IMR-90 (cell line): ENCODE data around the gene MADD. TPM values are rescaled to one million over a fixed set of nuclear protein-coding genes. Genes with fewer than 3 reads are reported as not detected.

Experiments used
- ATAC-seq: fragments of 200-7000 bp; cut with Tn5 transposase; 2 replicates; pipeline ENCODE4 v1.9.1; 2020; ENCODE audit warnings: low read depth, mild to moderate bottlenecking, moderate library complexity
- BruUV-seq: library from RNA; stranded (reverse); fragments of 400-500 nt; replicated peaks from 2 replicates; lab custom pipeline; 2021; lab: Mats Ljungman, UMichigan
- CTCF ChIA-PET: fragments of 300-600 bp; formaldehyde crosslinking; extraction: SDS; loops from one replicate; lab custom pipeline; 2021; ENCODE audit warnings: antibody characterized with exemption; lab: Yijun Ruan, JAX
- POLR2A ChIA-PET: fragments of 300-600 bp; sonication (Branson Sonifier 250); formaldehyde crosslinking; loops from one replicate; lab custom pipeline; 2022; ENCODE audit warnings: antibody characterized with exemption; ENCODE audit not compliant: unreplicated experiment; lab: Charles Lee
- DNase-seq: peaks from one replicate; pipeline ENCODE4 v3.0.0; 2013
- H2AFZ ChIP-seq: replicated peaks from 2 replicates; pipeline ENCODE3; 2013; ENCODE audit warnings: low read length, mild to moderate bottlenecking; ENCODE audit not compliant: poor library complexity
- H2AK5ac ChIP-seq: 2 replicates; pipeline ENCODE4 v1.6.1; 2013; ENCODE audit warnings: low read depth, low read length, inconsistent platforms
- H2AK9ac ChIP-seq: replicated peaks from 2 replicates; pipeline ENCODE3; 2013; ENCODE audit warnings: mild to moderate bottlenecking, low read depth, low read length, moderate library complexity; ENCODE audit not compliant: poor library complexity
- H2BK120ac ChIP-seq: 2 replicates; pipeline ENCODE4 v1.6.1; 2013; ENCODE audit warnings: low read depth, low read length, inconsistent platforms
- H2BK15ac ChIP-seq: 3 replicates; pipeline ENCODE4 v1.6.1; 2013; ENCODE audit warnings: low read depth, low read length, inconsistent platforms
- H2BK20ac ChIP-seq: 2 replicates; pipeline ENCODE4 v1.6.1; 2013; ENCODE audit warnings: low read depth, mild to moderate bottlenecking, inconsistent platforms, low read length, moderate library complexity
- H2BK5ac ChIP-seq: 2 replicates; pipeline ENCODE4 v1.6.1; 2013; ENCODE audit warnings: mild to moderate bottlenecking, low read depth, low read length, inconsistent platforms; ENCODE audit not compliant: poor library complexity, severe bottlenecking
- H3K14ac ChIP-seq: replicated peaks from 2 replicates; pipeline ENCODE4 v1.6.1; 2013; ENCODE audit warnings: low read depth, low read length, inconsistent platforms
- H3K18ac ChIP-seq: 2 replicates; pipeline ENCODE4 v1.6.1; 2013; ENCODE audit warnings: low read depth, low read length, control low read depth
- H3K23ac ChIP-seq: 2 replicates; pipeline ENCODE4 v1.6.1; 2013; ENCODE audit warnings: low read depth, low read length, inconsistent platforms
- H3K27ac ChIP-seq: 2 replicates; pipeline ENCODE4 v1.5.1; 2013; ENCODE audit warnings: mild to moderate bottlenecking, control low read depth, low read length; ENCODE audit not compliant: insufficient read depth
- H3K27me3 ChIP-seq: 2 replicates; pipeline ENCODE4 v1.6.1; 2013; ENCODE audit warnings: low read length; ENCODE audit not compliant: control insufficient read depth, insufficient read depth
- H3K36me3 ChIP-seq: 2 replicates; pipeline ENCODE4 v1.6.1; 2013; ENCODE audit warnings: low read length, mixed read lengths; ENCODE audit not compliant: control insufficient read depth, insufficient read depth
- H3K4ac ChIP-seq: 2 replicates; pipeline ENCODE4 v1.6.1; 2013; ENCODE audit warnings: low read depth, low read length, inconsistent platforms
- H3K4me1 ChIP-seq: 2 replicates; pipeline ENCODE4 v1.6.1; 2013; ENCODE audit warnings: low read length, mixed read lengths; ENCODE audit not compliant: control insufficient read depth, insufficient read depth
- H3K4me2 ChIP-seq: 2 replicates; pipeline ENCODE4 v1.6.1; 2013; ENCODE audit warnings: low read depth, mild to moderate bottlenecking, control low read depth, low read length, moderate library complexity
- H3K4me3 ChIP-seq: 2 replicates; pipeline ENCODE4 v1.5.1; 2013; ENCODE audit warnings: low read depth, mild to moderate bottlenecking, control low read depth, low read length, moderate library complexity; ENCODE audit not compliant: insufficient read depth
- H3K56ac ChIP-seq: 2 replicates; pipeline ENCODE4 v1.6.1; 2013; ENCODE audit warnings: low read length, inconsistent platforms; ENCODE audit not compliant: insufficient read depth; ENCODE audit errors: extremely low read depth
- H3K79me1 ChIP-seq, 2 experiments: 2 replicates each; pipeline ENCODE4 v1.6.1; 2013; ENCODE audit warnings: low read length in 2 of 2, inconsistent platforms in 1 of 2, low read depth in 1 of 2
- H3K9ac ChIP-seq: 2 replicates; pipeline ENCODE4 v1.6.1; 2013; ENCODE audit warnings: low read depth, low read length, control low read depth
- H3K9me1 ChIP-seq: 2 replicates; pipeline ENCODE4 v1.6.1; 2013; ENCODE audit warnings: low read length, inconsistent platforms; ENCODE audit not compliant: insufficient read depth
- H3K9me3 ChIP-seq: 2 replicates; pipeline ENCODE4 v1.6.1; 2013; ENCODE audit warnings: low read length; ENCODE audit not compliant: control insufficient read depth, insufficient read depth
- H4K20me1 ChIP-seq: 2 replicates; pipeline ENCODE4 v1.6.1; 2013; ENCODE audit warnings: low read length, inconsistent platforms; ENCODE audit not compliant: insufficient read depth
- H4K5ac ChIP-seq: 2 replicates; pipeline ENCODE4 v1.6.1; 2013; ENCODE audit warnings: mild to moderate bottlenecking, low read depth, low read length, control low read depth
- H4K8ac ChIP-seq, 2 experiments: 2 replicates each; pipeline ENCODE4 v1.6.1; 2013; ENCODE audit warnings: low read depth in 2 of 2, low read length in 2 of 2, control low read depth in 1 of 2, inconsistent platforms in 1 of 2
- H4K91ac ChIP-seq: 2 replicates; pipeline ENCODE4 v1.6.1; 2013; ENCODE audit warnings: low read depth, low read length, inconsistent platforms; ENCODE audit not compliant: insufficient read depth
- FOS ChIP-seq: fragments of 150-350 bp; IDR thresholded peaks from 2 replicates; pipeline ENCODE4 v1.6.1; 2016; ENCODE audit warnings: low read depth, low read length
- MAFK ChIP-seq: IDR thresholded peaks from 2 replicates; pipeline ENCODE4 v1.6.1; 2012; ENCODE audit warnings: low read depth, low read length, improper control_type of control experiment
- MAZ ChIP-seq: IDR thresholded peaks from 2 replicates; pipeline ENCODE4 v1.6.1; 2012; ENCODE audit warnings: low read depth, mild to moderate bottlenecking, low read length, improper control_type of control experiment, moderate library complexity, borderline replicate concordance
- RAD21 ChIP-seq: IDR thresholded peaks from 2 replicates; pipeline ENCODE4 v1.6.1; 2012; ENCODE audit warnings: low read length, improper control_type of control experiment
- WGBS, 2 experiments: methylation state at CpG; one replicate each; pipeline versions ENCODE4 v1.1.5 to v1.1.7; 2013; ENCODE audit warnings: missing lambda C conversion rate in 2 of 2; ENCODE audit not compliant: insufficient read length in 1 of 2; ENCODE audit errors: extremely low coverage in 2 of 2; 5-methylcytosine and 5-hydroxymethylcytosine counted together
- dilution Hi-C: fragments of 300-500 bp; cut with HindIII; formaldehyde crosslinking; loops from one replicate; pipeline ENCODE4 v1.14.3; 2018; ENCODE audit warnings: low sequenced_read_pairs; ENCODE audit not compliant: unreplicated experiment
- in situ Hi-C: fragments of 300-500 bp; cut with MboI; formaldehyde crosslinking; loops from 3 replicates; pipeline ENCODE4 v1.14.3; 2019; ENCODE audit warnings: low sequenced_read_pairs, inconsistent platforms, mixed read lengths
- intact Hi-C: fragments of 100-400 bp; cut with micrococcal nuclease; formaldehyde crosslinking; loops from 2 replicates; pipeline ENCODE4 v1.10.0; 2022
- polyA plus RNA-seq, 3 experiments: library from polyadenylated mRNA; depleted of rRNA; stranded (reverse); fragments of >200 nt; gene quantifications; 2 replicates each; pipeline ENCODE4 v1.2.3, GENCODE V29; 2012; ENCODE audit warnings: low replicate concordance in 1 of 3
- total RNA-seq: library from RNA; depleted of rRNA; stranded (reverse); fragments of >200 nt; gene quantifications from 2 replicates; pipeline ENCODE4 v1.2.3, GENCODE V29; 2012

The MADD gene
- total and polyA plus RNA-seq, 2 of the 4 experiments (the other 2 are of a cell fraction), result 13.3 to 16.4 TPM

GRCh38 chr11:47325271-47326041 is 55.5 kb downstream of the MADD start (continued):
- TF ChIP-seq RAD21, result no peak

- no peak overlapping the region for H3K4me2 ChIP-seq
- ATAC-seq, result no peak
- no peak overlapping the region for H2BK5ac ChIP-seq
- no peak overlapping the region for H2BK120ac ChIP-seq
- 0 out of 2 replicates have a peak, but pooled peaks cover 2% of the 10 kb centered on the region for H3K4me1 ChIP-seq
- no peak overlapping the region for H2AK9ac ChIP-seq
- H4K91ac ChIP-seq, result no peak overlapping the region
- peaks cover 50% of the 10 kb centered on the region for H3K36me3 ChIP-seq
- no peak overlapping the region for H3K18ac ChIP-seq
- no peak overlapping the region for H3K23ac ChIP-seq
- no peaks in the 10 kb centered on the region for H3K27me3 ChIP-seq
- H4K20me1 ChIP-seq, result no peaks in the 10 kb centered on the region
- TF ChIP-seq MAZ (no peak), MAFK (no peak), FOS (no peak)
- H3K56ac ChIP-seq, result no peak overlapping the region
- H3K27ac ChIP-seq, result no peak overlapping the region
- H3K9ac ChIP-seq, result no peak overlapping the region
- dilution Hi-C loops (no loop called here), in situ Hi-C loops (no loop called here), intact Hi-C loops (no loop called here)
- no peak overlapping the region for H2BK20ac ChIP-seq
- no peak overlapping the region for H4K5ac ChIP-seq
- no CpG with 5 or more reads among the region's 12 CpGs for WGBS, 2 experiments
- no peaks in the 10 kb centered on the region for H3K79me1 ChIP-seq
- no peak overlapping the region for H4K8ac ChIP-seq
- no peak overlapping the region for H2AFZ ChIP-seq
- no peak overlapping the region for H3K4ac ChIP-seq
- no peak overlapping the region for H3K4me3 ChIP-seq
- H3K9me1 ChIP-seq, result 0 out of 2 replicates have a peak, but pooled peaks cover 3% of the 10 kb centered on the region
- no peak overlapping the region for H2BK15ac ChIP-seq
- no peak overlapping the region for H2AK5ac ChIP-seq
- ChIA-PET POLR2A (no interaction called here), CTCF (no interaction called here)
- DNase-seq, result no peak
- H3K14ac ChIP-seq, result no peak overlapping the region
- no peaks in the 10 kb centered on the region for H3K9me3 ChIP-seq
- no TSS peak for BruUV-seq
Measured at GRCh38 chr11:47326198-47326597, 56.3 kb downstream of the MADD start.
